Lower leg skin (tissue), 3 donors: ENCODE data around the gene CD28.

ENCODE experiments used
- CTCF ChIP-seq, 3 donors: fragments of 450-650 bp; IDR thresholded peaks; one replicate each; pipeline ENCODE4 v1.5.1; 2016; ENCODE audit warnings: antibody characterized with exemption in 3 of 3, mild to moderate bottlenecking in 3 of 3, moderate library complexity in 2 of 3
- POLR2A ChIP-seq, 2 donors: fragments of 450-650 bp; IDR thresholded peaks; one replicate each; pipeline ENCODE4 v1.6.1; 2016 to 2017; ENCODE audit warnings: antibody characterized with exemption in 2 of 2, mild to moderate bottlenecking in 1 of 2, moderate library complexity in 1 of 2

GRCh38 chr2:203679401-203679800 lies 27.0 kb upstream of the CD28 start:
- TF ChIP-seq CTCF (IDR thresholded peaks at IDR 0.05) (no peak), POLR2A (IDR thresholded peaks at IDR 0.05) (no peak)
